Measurements from ENCODE around the gene PDE4D.

Gene PDE4D

DNA sequence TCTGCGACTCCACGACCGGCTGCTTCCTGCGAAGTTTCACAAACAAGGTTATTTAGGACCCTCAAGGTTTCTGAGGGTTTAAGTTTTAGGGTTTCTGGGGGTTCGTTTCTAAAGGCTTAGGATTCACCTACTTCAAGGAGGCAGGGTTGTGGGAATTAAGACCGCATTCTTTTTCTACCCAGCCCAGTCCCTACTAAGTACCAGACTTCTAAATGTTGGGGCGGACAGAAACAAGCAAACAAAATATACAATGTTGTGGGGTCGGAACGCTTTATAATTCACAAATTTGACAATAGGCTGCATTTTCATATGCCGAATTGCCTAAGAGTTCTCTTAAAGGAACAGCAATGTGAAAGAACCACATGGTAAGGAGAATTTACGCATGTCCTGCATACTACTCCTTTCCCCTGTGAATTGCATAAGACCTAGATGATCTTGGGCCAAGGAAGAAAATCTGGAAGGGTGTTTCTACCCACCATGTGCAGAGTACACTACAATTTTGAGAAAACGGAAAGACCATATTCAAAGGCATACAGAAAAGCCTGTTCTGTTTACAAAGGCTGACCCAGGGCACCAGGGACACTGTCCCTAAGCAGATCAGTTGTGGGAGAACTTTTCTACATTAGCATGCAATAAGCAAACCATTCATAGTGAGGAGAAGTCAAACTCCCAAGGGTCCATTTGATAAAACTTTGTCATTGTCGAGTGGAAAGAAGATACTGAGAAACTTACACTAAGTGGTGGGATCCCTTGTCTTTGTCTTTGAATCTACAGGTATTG lies 853.3 kb downstream of the PDE4D start:
- no peak for DNase-seq (ENCODE audit: low read depth in 2 of 2)

GRCh38 chr5:59039296-59040023 lies 854.1 kb downstream of the PDE4D start:
- DNase-seq (ENCODE audit: low read depth in 2 of 2), result peak; percentile 67 to 81

GRCh38 chr5:59038798-59039295 lies 854.7 kb downstream of the PDE4D start:
- no peak for DNase-seq (ENCODE audit: low read depth in 2 of 2)

GRCh38 chr5:59037941-59038797 lies 855.4 kb downstream of the PDE4D start:
- no peak for DNase-seq (ENCODE audit: low read depth in 2 of 2)

DNA sequence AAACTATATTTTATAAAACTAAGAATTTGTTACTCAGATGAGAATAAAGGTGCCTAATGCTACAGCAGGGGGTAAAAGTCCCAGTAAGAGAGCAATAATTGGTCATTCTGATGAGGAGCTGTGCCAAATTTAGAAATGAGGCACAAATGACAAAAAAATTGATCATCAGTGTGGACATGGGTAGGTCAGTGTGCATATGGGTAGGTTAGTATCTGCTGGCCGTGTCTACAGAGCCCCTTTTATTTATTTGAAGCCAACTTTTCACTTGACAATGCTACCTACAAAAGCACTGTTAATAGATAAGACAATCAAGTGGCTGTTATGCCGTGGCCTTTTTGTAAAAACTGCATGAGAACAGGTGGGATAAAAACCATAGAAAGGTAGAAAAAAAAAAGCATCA lies 856.1 kb downstream of the PDE4D start:
- no peak for DNase-seq (ENCODE audit: low read depth in 2 of 2)

DNA sequence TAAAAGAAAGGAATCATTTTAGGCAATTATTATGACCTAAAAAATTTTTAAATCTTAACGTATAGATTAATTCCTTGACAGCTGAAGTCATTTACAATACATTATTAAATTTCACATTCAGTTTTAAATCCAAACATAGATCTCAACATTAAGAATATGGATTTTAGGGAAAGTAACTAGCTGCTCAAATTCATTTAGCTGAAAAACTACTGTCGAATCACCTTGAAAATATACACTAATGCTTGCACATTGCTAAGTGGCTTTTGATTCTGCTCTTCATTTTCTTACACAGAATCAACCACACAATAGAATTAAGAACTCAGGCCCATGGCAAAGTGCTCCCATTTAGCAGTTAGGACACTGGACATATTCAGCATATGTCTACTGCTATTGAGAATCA lies 856.5 kb downstream of the PDE4D start:
- DNase-seq (ENCODE audit: low read depth in 2 of 2), result no peak

GRCh38 chr5:59036274-59036961 lies 857.1 kb downstream of the PDE4D start:
- DNase-seq (ENCODE audit: low read depth in 2 of 2), result peak in 1 of 2 donors; percentile 11

GRCh38 chr5:59035681-59036080 lies 857.8 kb downstream of the PDE4D start:
- DNase-seq (ENCODE audit: low read depth in 2 of 2), result no peak

DNA sequence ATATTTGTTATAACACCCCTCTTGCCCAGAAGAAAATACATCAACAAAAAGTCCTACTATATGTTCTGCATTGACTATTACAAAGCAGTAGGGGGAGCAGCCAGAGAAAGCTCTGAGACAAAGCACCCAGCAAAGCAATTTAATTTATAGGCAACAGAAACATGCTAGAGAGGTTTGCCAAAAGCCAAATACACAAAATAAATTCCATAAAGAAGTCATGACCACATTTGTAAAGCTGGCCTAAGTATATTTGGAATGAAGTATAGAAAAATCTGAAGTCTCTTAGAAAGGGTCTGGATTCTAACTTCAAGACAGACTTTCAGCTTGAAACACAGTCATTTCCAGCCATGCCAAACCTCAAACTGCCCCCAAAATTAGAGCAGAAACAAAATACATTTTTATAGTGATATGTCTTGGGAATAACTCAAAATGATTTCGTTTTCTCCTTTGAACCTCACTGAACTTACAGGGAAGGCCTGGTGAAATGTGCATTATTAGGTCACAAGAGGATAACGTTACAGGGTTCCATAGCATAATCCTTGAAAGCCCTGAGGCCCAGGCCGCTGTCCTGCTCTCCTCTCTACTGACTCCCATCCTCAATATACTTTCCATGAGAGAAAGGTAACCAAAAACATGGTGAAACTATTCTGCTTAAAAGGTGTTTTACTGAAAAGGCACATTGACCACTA lies 858.9 kb downstream of the PDE4D start:
- DNase-seq (ENCODE audit: low read depth in 2 of 2), result no peak

DNA sequence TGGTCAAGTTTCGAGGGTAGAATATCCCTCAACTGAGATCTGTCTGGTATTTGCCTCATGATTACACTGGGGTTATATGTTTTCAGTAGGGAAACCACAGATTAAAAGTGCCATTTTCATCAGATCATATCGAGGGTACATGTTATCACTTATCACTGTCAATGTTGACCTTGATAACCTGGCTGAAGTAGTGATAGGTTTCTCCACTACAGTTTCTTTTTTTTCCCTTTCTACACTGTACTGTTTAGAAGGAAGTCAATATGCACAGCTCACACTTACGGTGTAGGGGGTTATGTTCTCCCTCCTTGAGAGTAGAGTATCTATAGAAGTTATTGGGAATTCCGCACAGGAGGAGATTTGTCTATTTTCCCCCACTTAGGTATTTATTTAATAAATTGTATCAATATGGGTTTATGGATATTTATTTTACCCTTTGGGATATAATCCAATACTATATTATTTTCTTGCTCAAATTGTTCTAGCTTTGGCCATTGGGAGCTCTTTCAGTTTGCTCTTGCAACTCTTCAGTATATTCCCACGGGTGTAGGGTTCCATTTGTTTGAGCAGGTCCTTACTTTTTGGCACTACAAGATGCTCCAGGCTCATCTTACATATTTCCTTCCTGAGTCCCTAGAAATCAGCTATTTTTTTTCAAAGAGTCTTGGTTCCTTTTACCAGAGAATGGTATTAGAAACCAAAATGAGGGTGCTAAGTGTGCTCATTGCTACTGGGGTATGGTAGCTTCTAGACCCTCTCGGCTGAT lies 866.2 kb downstream of the PDE4D start:
- no peak for DNase-seq (ENCODE audit: low read depth in 2 of 2)

DNA sequence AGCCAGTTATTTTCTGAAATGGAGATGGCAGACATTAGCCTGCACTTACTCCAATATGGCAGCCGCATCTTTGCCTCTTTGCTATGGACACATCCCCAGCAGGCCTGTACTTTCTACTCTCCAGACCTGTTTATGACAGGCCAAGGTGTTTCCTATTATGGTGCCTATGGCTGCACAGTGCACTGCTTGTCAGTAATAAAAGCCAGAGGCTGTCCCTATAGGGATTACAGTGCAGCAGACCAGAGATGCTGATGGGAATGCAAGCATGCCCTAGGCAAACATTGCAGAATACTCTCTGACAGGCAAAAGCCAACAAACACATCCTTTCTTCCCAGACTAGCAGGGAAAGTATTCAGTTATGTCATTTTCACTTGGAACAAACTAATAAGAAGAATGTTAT lies 867.8 kb downstream of the PDE4D start:
- DNase-seq (ENCODE audit: low read depth in 2 of 2), result no peak

GRCh38 chr5:59021837-59022514 lies 871.5 kb downstream of the PDE4D start:
- DNase-seq (ENCODE audit: low read depth in 2 of 2), result no peak

DNA sequence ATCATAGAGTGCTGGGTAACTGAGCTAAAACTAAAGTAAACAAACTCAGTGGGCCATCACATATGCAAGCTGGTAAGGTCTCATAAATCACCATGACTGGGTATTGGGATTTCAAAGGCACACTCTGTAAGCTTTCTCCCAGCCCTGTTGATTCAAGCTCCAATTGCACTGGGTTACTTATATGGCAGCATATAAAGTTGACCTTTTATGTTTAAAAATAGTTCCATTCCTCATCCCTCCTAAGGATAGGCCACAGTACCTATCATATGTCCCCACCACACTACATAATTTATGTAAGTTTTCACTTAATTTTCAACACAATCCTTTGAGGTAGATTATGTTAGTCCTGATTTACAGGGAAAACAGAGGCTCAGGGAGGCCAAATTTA lies 872.2 kb downstream of the PDE4D start:
- DNase-seq (ENCODE audit: low read depth in 2 of 2), result no peak

- no peak for DNase-seq (ENCODE audit: low read depth in 2 of 2)
Measured at GRCh38 chr5:59020611-59021285, 872.8 kb downstream of the PDE4D start.

DNA sequence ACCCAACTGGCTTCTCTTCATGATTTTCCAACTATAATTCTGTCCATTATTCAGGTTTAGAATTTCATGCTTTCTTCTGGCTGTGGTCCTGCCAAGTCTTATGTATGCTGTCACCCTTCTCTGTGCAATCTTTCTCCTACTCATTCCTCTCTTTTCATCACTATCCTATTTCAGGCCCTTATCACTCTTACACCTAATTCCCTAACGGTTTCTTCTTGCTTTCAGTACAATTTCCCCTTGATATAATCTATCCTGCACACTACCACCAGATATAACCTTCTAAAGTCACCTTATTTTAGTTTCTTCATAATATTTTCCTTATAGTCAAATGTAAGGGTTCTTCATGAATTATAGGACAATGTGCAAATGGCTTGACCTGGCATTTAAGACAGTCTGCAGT lies 874.4 kb downstream of the PDE4D start:
- DNase-seq (ENCODE audit: low read depth in 2 of 2), result no peak

DNA sequence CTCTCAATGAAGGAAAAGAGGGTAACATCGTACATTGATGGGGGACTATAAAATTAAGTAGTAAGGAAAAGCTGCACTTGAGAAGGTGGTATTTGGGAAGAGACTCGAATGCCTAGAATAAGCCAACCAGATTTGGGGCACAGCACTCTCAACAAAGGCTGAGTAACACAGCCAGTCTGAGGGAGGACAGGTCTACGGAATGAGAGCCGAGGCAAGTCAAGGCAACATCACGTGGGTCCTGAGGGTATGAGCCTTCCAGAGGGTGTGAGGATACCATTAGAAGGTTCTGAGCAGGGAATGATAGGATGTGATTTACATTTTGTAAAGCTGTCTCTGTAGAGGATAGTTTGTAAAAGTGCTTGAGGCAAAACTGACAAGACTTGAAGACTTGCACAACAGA lies 876.6 kb downstream of the PDE4D start:
- no peak for DNase-seq (ENCODE audit: low read depth in 2 of 2)

DNA sequence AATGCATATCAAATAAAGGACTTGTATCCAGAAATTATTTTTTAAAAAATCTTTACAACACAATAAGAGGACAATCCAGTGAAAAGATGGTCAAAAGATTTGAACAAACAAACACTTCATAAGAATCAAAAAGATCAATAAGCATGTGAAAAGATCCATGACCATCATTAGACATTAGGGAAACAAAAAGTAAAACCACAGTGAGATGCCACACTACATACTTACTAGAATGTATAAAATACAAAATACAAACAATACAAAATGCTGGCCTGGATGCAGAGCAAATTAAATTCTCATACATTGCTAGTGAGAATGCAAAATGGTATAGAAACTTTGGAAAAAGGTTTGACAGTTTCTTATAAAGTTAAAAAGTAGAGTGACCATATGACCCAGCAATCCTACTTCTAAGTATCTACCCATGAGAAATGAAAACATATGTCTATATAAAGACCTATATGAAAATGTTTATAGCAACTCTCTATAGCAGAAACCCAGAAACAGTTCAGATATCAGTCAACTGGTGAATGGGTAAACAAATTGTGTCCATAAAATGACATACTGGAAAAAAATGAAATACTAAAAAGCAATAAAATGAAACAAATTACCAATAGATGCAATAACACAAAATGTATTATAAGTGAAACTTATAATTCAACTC lies 884.6 kb downstream of the PDE4D start:
- no peak for DNase-seq (ENCODE audit: low read depth in 2 of 2)

- no peak for DNase-seq (ENCODE audit: low read depth in 2 of 2)
Measured at GRCh38 chr5:59007460-59008063, 886.0 kb downstream of the PDE4D start.

Data from stimulated activated CD8-positive, alpha-beta memory T cell treated with anti-CD3 and anti-CD28 coated beads, Interleukin-7, amount 100 ng/mL, for 1 hour (primary cell).